ENCODE results near the gene STRN.
"Not testable (repeated sequence)": the region's sequence is repeated elsewhere in the genome, so short reads cannot be mapped to it uniquely, and the experiment has no call there.

STRN gene

DNA sequence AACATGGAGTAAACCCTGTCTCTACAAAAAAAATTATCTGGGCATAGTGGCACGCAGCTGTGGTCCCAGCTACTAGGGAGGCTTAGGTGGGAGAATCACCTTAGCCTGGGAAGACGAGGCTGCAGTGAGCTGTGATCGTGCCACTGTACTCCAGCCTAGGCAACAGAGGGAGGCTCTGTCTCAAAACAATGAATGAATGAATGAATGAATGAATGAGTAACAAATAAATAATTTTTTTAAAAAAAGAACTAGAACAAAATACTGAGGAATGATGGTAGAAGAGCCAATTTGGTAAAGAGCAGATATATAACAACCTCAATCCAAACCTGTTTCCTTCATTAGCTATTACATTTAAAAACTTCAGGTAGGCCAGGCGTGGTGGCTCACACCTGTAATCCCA is 60.1 kb downstream of the STRN start:
- DNase-seq (ENCODE audit: low spot score): no peak

DNA sequence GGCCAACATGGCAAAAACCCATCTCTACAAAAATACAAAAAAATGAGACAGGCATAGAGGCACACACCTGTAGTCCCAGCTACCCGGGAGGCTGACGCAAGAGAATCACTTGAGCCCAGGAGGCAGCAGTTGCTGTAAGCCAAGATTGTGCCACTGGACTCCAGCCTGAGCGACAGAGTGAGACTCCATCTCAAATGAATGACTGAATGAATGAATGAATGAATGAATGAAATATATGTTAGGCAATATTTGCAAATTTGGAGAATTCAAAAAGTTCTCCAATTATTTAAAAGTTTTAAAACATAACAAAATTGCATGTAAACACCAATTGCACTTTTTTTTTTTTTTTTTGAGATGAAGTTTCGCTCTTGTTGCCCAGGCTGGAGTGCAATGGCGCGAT is 61.7 kb downstream of the STRN start:
- DNase-seq (ENCODE audit: low spot score): no peak

DNA sequence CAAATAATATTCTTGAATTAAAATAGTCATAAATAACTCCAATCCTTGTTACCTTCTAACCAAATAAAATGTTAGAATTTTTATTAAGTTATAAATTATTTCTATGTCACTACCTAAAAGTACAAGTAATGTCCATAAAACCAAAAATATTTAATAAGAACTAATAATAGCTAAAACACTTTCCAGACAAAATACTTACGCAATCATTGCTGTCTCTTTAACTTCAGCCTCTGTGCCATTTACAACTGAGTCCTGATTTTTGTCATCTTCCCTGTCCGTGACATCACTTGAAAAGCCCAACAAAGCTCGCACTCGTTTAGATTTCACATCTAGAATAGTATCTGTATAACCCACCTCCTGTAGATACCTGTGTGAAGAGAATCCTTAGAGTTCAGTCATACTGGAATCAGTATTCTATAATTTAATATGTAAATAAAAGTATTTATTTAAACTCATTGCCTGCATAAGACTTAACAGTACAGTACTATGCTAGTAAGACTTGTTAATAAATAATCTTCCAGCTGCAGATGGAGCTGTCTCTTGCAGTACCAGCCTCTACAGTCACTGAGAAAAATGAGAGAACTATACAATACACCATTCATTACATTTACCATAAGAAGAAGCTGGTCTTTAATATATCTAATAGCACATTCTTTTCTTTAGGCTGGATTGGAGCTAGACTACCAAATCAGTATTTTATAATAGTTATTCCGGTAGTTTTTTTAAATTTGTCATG is 63.8 kb downstream of the STRN start:
- DNase-seq (ENCODE audit: low spot score): no peak

DNA sequence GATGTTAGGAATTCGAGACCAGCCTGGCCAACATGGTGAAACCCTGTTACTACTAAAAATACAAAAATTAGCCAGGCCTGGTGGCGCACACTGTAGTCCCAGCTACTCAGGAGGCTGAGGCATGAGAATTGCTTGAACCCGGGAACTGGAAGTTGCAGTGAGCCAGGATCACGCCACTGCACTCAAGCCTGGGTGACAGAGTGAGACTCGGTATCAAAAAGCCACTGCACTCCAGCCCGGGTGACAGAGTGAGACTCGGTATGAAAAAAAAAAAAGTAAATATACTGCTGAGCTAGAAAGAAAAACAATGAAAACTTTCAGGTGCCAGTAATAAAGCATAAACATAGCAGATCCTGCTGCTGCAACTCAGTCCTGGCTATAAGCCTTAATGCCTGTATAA is 73.5 kb downstream of the STRN start:
- no peak for DNase-seq (ENCODE audit: low spot score)

DNA sequence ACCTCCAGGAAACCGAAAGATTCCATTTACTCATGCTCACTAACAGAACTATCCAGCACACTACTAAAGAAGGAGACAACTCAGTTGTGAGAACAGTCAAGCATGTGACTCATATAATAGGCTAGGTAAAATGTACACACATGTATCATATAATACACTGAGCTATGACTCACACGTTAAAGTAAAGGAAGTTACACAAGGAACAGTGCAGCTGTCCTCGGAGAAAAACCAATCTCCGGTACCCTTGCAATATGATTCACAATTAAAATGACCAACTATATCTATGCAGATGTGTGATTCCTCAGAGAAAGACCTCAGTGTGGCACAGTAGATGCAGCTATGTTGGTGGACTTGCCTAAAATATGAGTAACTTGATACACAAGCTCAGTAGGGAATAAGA is 76.5 kb downstream of the STRN start:
- peak; percentile 68 for DNase-seq (ENCODE audit: low spot score)

DNA sequence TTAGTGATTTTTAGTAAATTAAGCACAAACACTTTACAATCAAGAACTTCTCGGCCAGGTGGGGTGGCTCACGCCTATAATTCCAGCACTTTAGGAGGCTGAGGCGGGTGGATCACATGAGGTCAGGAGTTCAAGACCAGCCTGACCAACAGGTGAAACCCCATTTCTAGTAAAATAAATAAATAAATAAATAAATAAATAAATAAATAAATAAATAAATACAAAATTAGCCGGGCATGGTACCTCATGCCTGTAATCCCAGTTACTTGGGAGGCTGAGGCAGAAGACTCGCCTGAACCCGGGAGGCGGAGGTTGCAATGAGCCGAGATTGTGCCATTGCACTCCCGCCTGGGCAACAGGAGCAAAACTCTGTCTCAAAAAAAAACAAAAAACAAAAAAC is 79.2 kb downstream of the STRN start:
- DNase-seq (ENCODE audit: low spot score): not testable (repeated sequence)

DNA sequence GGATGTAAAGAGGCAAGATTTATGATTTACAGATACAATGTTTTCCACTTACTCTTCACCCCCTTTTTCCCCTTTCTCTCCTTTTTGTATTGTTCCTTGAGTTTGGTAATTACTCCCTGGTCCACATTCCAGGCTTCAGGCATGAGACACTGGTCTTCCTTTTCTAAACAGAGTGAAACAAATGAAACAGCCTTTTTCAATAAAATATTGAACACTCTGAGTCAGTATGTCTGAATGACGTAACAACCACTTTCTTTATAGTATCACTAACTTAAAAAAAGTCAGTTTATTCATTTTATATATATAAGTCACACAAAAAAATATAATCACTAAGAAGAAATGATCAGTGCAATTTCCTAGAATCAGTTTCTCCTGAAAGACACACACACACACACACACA is 79.7 kb downstream of the STRN start:
- peak; percentile 6 for DNase-seq (ENCODE audit: low spot score)

DNA sequence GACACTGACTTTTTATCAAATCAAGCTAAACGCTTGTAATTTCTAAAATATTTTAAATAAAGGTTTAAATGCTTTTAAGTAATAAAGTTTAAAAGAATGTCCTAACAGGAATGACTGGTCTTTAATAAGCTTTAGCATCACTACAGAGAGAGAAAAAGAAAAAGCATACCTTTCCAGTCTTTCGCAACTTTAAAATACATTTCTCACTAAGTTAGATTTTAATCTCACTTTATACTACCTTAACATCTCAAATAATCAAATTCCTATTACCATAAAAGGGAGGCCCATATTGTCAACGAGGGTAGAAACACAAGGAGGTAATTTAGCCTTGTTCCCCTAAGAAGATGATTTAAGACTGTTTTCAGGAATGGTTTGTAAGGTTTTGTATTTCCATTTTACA is 80.7 kb downstream of the STRN start:
- no peak for DNase-seq (ENCODE audit: low spot score)

DNA sequence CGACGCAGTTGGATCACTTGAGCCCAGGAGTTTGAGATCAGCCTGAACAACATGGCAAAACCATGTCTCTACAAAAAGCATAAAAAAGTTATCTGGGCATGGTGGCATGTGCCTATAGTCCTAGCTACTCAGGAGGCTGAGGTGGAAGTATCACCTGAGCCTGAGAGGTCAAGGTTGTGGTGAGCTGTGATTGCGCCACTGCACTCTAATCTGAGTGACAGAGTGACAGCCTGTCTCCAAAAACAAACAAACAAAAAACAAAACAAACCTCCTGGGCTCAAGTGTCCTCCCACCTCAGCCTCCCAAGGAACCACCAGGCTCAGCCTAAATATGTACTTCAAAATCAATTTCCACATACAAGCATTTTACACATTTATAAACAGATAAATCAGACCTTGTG is 83.8 kb downstream of the STRN start:
- DNase-seq (ENCODE audit: low spot score): no peak

DNA sequence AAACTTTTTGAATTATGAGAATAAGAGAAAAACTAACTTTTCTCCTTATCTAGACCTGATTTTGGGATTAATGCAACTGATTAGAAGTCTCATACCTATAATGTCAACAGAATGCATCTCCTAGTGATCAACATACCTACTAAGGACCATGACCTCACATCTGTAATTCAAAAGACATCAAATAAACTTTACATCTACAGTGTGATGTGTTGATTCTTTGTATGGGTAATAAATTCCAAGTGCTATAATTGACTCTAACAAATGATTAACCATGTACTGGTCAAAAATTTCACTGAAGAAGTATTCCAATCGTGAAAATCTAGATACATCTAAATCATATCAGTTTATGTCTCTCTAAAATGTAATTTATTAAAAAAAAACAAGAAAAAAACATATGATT is 84.5 kb downstream of the STRN start:
- DNase-seq (ENCODE audit: low spot score): no peak

DNA sequence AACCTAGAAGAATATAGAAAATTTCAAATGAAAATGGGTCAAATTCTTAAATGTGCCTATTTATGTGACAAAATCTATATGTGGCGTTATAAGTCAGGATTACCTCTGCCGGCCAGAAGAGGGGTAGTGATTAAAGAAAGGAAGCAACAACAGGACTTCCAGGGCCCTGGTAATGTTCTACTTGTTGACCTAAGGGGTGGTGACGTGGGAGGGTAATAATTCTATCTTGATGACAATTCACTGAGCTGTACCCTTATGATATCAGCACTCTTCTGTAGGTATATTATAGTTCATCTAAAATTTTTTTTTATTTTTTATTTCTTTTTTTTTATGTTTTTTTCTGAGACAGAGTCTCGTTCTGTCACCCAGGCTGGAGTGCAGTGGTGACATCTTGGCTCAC is 87.9 kb downstream of the STRN start:
- no peak for DNase-seq (ENCODE audit: low spot score)

DNA sequence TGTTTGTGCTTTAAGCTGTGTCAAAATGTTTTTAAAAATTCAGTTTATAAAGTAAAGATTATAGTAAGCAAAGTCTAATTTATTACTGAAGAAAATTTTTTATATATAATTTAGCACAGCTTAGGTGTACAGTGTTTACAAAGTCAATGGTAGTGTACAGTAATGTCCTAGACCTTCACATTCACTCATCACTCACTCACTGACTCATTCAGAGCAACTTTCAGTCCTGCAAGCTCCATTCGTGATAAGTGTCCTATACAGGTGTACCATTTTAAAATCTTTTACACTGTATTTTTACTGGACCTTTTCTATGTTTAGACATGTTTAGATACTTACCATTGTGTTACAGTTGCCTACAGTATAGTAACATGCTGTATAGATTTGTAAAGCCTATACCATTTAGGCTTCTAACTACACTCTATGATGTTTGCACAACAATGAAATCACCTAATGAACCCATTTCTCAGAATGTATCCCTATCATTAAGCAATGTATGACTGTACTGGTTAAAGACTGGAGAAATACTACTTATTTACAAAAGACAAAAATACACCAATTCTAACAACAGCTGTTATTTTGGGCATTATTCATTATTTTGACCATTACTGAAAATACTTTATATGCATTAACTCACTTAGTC is 95.1 kb downstream of the STRN start:
- no peak for DNase-seq (ENCODE audit: low spot score)

DNA sequence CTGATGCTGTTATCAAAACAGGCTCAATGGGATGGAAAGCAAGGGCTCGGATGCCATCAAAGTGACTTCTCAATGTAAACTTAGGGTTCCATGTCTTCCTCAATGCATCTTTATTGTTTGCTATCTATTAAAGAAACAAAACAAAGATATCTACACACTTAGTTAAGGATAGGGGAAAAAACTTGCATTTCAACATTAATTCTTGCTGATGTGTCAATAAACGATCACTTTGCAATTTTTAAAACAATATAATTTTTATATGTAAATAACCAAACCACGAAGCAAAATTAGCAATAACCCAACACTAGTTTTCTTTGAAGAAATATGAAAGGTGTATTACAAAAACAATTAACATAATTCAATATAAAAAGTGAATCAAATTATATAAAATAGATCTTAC is 96.7 kb downstream of the STRN start:
- DNase-seq (ENCODE audit: low spot score): no peak

DNA sequence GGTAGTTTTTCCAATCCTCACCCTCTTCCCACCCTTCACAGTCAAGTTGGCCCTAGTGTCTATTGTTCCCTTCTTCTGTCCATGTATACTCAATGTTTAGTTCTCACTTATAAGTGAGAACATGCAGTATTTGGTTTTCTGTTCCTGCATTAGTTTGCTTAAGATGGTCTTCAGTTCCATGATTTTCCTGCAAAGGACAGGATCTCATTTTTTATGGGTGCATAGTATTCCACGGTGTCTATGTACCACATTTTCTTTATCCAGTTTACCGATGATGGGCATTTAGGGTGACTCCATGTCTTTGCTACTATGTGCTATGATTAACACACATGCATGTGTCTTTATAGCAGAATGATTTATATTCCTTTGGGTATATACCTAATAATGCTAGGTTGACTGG is 104.4 kb downstream of the STRN start:
- no peak for DNase-seq (ENCODE audit: low spot score)

DNA sequence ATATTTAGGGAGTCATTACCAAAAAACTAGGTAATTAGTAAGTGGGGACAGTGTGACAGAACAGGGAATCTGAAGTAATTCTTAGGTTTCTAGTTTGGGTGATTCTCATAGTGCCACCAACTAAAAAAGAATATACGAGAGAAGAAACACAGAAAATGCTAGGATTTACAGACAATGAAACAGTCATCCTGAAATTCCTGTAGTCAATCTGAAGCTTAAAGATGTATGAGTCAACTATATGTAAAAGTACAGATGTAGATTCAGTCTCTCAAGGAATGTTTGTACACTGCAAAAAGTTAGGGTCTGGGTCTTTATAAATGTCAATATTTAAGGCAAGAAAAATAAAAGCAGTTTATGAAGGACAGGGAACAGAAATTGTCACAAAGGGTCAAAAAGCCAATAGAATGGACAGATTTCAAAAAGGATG is 107.0 kb downstream of the STRN start:
- no peak for DNase-seq (ENCODE audit: low spot score)

DNA sequence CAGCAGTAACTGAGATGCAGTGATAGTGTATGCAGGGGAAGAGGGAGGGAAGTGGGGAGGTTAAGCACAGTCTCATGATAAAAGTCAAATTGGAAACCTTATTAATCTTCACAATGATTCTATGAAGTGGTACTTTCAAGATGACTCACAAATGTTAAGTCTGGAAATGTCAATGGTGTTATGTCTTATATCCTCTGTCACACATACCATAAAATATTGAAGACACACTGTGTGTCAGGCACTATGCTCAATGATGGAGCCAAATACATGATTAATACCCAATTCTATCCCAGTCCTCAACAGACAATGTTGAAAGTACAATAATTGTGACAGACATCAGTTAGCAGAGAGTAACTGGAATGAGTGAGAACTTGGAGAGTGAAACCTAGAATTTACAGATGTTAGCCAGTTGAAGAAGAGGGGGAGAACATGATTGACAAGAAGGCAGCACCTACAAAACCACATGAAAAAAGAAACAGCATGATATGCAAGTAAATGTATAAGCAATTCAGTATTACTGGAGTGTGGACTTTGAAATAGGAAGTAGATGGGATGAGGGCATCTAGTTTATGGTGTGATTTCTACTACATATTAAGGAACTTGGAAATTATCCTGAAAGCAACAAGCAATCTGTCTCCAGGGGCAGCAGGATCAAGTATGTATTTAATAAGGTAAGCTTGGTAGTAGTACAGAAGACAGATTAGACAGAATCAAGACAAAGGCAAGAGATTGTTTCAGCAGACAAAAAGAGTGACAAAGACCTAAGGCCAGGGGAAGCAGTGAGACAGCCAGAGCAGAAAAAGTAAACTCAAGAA is 107.6 kb downstream of the STRN start:
- no peak for DNase-seq (ENCODE audit: low spot score)

DNA sequence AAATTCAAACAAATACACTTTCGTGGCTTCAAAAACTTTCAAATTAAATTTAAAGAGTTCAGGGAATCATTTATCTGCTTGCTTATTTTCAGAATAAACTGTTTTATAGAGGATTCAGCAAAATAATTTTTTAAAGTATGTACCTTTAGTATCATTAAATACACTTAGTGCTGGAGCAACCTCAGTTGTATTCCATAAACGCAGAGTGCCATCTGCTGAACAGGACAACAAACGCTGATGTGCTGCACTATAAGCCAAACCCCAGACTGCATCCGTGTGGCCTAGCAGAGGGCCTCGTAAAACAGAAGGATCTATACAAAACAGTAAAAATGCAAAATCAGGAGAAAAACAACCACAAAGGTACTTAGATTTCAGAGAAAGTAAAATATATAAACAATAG is 108.6 kb downstream of the STRN start:
- no peak for DNase-seq (ENCODE audit: low spot score)

DNA sequence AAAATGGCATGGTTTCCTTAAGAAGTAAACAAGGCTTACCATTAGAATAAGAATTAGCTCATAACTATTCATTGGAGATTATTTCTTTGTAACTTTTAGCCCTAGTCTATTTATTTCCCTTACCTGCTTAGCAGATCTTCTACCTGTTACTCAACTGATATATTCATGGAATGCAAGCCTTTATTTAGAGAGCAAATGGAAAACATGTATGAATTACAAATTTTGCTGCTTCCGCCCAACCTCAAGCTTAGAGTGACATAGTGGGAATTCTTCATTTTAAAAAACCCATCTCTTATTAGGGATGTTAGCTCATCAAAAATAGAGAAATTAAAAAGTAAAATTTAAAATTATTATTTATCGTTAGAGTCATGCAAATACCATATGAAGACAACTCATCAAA is 110.9 kb downstream of the STRN start:
- no peak for DNase-seq (ENCODE audit: low spot score)

DNA sequence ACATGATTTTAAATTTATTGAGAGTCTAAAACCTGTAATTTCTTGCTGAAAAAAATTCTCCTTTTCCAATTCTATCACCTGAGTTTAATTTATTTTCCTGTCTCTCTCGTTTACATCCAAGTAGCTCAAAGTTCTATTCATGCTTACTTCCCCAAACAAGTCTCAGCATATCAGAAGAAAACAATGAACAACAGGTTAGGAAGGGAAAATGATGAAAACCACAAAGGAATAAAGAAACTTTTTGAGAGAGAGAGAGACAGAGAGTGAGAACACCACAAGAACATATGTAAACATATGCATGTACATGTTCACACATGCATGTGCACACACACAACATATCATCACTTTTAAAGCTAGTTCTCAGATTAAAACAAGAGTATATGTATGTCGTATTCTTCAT is 112.1 kb downstream of the STRN start:
- no peak for DNase-seq (ENCODE audit: low spot score)

DNA sequence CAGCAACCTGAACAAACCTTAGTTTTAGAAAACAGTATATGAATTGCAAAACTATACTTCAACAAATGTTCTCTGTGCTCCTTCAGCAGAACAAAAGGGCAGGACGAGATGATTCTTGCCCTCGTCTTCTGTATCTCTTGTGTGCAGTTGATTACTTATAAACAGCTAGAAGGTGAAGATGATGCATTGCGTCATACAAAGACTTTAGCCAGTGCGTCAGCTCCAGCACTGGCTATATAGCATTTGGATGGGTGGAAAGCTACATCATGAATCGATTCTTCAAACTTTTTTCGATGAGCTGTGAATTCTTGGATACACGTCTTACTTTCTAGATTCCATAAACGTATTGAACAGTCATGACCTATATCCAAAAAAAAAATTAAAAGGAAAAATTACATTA is 117.1 kb downstream of the STRN start:
- DNase-seq (ENCODE audit: low spot score): no peak

DNA sequence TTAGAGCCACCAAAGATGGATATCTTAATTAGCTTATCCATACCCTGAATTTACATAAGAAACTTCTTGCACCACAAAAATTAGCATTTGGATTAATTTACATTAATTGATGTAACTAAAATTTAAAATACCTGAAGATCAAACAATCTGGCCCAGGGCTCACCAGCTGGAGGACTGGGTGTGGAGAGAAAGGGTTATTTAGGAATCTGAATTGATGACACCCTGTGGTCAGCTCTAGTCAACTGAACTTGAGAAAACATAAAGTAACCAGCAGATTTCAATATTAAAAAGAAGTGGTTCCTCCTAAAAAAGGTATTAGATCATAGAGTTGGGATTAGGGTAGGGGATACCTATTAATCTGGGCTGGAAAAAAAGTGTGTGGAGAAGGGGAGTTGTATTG is 122.5 kb downstream of the STRN start:
- no peak for DNase-seq (ENCODE audit: low spot score)

DNA sequence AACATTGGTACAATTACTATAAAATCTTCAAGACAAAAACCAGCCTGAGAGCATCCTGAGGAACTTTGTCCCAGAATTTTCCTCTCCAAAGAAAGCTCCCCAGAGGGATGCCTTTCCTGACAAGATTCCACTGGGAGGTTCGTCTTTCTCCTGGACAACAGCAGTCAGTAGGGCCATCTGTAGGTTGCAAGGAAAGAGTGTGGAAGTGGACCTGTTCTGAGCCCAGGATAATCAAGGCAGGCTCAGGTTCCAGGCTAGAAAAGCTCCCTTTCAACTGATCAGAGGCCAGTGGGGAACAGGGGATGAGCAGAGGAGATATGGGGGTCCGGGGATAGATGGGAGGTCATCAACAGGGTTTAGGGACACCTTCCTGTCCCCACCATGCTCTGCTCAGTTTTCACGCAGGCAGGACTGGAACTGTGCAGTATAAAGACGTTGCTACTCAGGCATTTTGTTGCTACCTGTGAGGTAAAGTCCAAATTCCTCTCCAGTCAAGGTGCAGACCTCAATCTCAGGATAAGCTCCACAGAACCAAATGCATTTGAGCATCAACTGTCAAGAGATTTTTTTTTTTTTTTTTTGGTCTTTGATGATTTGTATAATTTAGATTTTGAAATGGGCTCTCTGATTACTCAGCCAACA is 126.2 kb downstream of the STRN start:
- no peak for DNase-seq (ENCODE audit: low spot score)

Measured in AG20443 (cell line).